Hematopoietic multipotent progenitor cell treated with erythropoietin and hydrocortisone succinate and interleukin-3 and kit ligand, for 8 days (in vitro differentiated cells): ENCODE measurements around the gene NDUFV3.
"Not testable (repeated sequence)": the region's sequence is repeated elsewhere in the genome, so short reads cannot be mapped to it uniquely, and the experiment has no call there.

Source experiments
- DNase-seq: peaks from one replicate; pipeline ENCODE4 v3.0.0-alpha.2; 2015

NDUFV3 gene

DNA sequence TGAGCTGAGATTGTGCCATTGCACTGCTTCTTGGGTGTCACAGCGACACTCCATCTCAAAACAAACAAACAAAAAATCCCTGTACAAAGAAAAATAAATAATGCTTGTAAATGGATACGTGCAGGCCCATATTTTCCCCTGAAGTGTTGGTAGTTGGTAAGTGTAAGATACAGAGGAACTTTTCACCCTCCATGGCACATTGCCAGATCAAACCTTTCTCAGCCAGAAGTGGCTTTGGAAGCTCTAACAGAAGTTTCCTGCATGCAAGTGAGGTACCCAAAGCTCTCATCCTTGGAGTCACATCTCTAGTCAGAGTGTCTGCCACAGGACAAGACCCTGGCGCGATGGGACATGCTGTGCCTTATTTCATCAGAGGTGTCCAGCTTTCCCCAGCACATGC, 7.3 kb downstream of the NDUFV3 start:
- DNase-seq: peak; percentile 36

DNA sequence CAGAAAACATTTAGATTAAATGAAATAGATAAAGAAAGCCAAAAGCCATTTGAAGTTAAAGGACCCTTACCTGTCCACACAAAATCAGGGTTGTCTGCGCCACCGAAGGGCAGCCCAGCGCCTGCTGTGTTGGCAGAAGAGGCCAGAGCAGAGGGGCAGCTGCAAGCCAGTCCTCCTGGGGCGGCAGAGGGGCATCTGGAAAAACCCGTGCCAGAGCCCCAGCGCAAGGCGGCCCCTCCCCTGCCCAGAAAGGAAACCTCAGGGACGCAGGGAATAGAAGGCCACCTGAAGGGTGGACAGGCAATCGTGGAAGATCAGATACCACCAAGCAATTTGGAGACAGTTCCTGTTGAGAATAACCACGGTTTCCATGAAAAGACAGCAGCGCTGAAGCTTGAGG, 10.7 kb downstream of the NDUFV3 start:
- DNase-seq: no peak

DNA sequence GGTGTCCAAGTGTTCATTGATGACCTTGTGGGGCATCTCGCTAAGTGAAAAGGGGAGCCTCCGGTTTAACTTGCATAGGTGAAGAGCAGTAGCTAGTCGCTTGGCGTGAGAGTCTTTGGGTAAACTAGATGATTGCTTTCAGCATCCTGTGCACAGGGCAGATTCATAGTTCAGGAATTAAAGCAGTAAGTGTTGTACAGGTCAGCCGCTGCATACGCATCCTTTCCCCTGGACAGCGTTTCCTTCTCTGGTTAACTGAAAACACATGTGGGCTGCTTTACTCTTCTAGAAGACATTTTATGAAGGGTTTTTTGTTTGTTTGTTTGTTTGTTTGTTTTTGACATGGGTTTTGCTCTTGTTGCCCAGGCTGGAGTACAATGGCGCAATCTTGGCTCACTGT, 12.1 kb downstream of the NDUFV3 start:
- no peak for DNase-seq

DNA sequence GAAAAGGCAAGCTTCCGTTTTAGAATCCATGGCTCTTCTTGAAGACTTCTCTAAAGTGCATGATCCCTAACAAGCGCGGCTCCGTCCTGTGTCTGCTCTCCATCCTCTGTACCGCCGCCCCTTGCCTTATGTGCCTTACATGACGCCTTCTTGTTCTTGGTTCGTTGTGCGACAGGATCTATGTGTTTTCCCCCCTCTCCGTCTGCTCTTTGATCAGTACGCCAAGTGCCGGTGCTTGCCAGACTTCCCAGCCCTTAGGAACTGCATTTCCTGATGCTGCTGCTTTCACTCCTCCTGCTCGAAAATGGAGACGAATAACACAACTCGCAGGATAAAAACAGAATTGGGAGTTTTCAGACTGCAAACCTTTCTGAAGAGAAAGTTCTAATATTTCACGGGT, 13.1 kb downstream of the NDUFV3 start:
- no peak for DNase-seq

DNA sequence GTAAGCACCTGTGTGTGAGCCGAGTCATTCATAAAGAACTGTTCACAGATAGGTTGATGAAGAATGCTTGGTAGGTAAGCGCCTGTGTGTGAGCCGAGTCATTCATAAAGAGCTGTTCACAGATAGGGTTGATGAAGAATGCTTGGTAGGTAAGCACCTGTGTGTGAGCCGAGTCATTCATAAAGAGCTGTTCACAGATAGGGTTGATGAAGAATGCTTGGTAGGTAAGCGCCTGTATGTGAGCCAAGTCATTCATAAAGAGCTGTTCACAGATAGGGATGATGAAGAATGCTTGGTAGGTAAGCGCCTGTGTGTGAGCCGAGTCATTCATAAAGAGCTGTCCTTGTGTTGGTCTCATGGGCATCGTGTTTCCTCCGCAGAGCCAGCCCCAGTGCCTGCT, 15.4 kb downstream of the NDUFV3 start:
- not testable (repeated sequence) for DNase-seq

DNA sequence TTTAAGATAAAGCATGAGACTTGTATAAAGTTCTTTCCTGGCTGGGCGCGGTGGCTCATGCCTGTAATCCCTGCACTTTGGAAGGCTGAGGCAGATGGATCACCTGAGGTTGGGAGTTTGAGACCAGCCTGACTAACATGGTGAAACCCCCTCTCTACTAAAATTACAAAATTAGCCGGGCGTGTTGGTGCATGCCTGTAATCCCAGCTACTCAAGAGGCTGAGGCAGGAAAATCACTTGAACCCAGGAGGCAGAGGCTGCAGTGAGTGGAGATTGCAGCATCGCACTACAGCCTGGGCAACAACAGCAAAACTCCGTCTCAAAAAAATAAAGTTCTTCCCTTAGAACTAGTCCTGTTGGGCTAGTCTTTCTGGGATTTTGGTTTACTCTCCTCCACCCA, 18.8 kb downstream of the NDUFV3 start:
- DNase-seq: not testable (repeated sequence)

DNA sequence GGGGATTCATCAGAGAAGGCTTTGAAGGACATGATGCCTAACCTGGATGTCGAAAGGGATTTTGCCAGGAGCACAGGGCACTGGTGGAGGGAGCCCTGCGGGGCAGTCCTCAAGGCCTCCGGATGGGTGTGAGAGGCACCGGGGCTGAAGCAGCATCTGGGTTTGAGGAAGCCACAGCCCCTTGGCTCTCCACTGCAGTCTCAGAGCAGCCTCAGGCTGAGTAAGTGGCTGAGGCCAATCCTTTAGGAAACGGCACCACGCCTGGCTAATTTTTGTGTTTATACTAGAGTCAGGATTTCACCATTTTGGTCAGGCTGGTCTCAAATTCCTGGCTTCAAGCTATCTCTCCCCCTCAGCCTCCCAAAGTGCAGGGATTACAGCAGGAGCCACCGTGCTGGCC, 20.4 kb downstream of the NDUFV3 start:
- no peak for DNase-seq

DNA sequence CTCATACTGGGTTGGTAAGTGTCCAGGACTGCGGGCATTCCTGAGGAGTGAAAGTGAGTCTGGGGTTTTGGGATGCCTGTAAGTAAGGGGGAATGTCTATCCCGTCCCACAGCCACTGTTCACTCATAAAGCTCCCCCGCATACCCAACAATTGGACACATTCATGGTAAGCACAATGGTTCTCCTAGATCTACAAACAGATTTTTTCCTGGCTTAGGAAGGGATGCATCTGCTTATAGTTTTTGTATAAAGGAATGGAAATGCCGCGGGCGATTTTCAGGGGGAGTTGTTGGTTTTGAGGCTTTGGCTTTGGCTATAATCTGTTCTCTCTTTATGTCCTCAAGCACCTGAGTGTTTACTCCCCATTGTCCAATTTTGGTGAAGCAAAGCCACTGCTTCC, 25.2 kb downstream of the NDUFV3 start:
- no peak for DNase-seq

DNA sequence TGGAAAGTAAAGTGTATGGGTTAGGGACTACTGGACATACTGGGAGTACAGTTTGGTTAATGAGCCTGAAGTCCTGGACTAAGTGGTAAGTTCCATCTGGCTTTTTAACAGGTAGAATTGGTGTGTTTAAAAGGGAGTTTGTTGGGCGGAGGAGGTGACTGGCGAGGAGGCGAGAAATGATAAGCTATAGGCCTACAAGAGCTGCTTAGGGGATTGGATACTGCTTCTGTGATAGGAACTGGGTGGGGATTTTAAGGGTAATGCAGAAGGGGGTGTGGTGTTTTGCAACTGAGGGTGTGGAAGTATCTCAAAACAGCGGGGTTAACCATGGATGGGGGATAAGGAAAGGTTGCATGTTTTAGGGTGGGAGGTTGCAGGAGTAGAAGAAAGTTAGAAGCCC, 28.8 kb downstream of the NDUFV3 start:
- peak; percentile 92 for DNase-seq

DNA sequence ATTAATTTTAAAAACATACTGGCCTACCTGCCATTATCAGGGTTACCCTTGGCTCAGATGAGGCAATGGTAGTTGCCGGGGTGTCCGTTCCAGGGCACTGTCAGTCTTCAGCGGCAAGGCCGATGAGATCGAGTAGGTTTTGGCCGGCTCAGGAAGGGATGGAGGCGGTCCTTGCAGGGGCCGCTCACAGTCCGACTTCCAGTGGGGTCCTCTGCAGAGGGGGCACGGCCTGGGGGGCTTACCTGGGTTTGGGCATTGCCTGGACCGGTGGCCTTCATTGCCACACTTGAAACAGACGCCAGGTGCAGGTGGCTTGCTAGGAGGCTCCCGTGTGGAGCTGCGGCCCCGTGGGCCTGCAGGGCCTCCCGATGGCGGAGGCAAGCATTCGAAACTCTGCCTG, 29.8 kb downstream of the NDUFV3 start:
- DNase-seq: no peak

DNA sequence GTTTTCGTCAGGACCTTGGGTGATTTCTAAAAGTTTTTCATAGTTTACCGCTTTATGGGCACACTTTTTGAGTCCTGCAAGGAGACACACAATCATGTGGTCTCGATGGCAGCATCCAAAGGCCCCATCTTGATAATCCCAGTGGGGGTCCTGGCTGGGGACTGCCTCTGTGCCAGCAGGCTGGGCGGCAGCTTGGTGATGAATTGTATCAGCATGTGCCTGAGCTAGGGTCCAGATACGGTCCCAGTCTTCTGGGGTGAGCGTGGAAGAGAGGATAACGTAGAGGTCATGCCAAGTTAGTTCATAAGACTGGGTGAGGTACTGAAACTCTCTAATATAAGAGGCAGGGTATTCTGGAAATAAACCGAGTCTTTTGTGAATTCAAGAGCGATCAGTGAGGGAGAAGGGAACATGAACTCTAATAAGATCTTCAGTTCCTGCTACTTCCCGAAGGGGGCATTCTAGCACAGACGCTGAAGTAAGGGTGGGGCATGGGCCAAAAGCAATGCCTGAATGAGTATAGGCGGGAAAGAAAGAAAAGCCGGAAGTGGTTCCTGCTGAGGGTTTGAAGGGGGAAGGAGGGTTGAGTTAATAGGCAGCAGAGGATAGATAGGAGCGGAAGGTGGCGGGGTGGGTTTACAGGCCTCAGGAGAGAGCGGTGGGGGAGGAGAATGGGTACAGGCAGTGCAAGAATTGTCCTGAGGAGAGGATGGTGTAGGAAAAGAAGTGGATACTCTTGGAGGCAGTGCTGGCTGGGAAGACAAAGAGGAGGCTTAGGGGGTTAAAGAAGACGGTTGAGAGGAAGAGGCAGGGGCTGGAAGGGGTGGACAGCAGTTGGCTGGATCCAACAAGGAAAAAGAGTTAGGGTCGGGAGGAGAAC, 30.7 kb downstream of the NDUFV3 start:
- DNase-seq: peak; percentile 98

DNA sequence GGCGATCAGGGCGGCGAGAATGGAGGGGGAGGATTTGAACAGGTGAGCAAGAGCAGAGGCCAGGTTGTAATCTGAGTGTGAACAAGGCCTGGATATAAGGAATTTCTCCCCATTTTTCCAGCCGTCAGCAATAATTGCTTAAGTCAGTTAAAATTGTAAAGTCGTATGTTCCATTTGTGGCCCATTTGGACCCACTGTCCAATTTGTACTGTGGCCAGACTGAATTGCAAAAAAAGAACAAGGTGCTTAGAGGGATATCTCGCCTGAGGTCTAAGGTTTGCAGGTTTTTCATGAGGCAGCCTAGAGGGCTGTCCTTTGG, 31.3 kb downstream of the NDUFV3 start:
- peak; percentile 13 for DNase-seq

DNA sequence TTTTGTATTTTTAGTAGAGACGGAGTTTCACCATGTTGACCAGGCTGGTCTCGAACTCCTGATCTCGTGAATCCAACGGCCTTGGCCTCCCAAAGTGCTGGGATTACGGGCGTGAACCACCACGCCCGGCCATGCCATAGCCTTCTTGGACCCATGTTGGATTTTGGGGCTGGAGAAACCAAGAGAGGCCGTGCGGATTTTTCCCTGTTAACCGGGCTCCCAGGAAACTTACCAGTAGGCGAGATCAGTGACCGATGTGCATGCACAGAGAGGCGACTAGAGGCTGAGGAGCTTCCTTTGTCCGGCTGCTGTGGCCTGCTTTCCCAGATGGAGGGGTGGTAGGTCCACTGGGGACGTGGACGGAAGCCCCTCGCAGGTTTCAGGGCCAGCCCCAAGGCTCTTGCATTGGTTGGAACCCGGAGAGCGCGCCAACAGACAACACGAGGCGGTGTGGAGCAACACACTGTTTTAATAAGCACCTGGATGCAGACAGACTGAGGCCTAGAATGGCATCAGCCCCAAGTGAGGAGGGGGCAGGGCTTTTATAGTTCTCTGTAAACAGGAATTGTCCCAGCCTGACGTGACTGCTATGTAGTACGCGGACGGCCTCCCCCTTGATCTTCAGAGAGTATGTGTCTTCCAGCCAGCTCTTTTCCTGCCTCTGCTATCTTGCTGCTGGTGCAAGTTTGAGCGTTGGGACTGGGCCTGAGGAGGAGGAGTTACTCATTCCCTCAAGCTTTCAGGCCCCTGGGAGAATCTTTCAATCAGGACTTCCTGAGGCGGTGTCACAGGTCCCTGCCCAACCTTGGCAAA, 32.2 kb downstream of the NDUFV3 start, which contains the start of gene ERVH48-1:
TSS of gene ERVH48-1 (minus strand) at position 517 of the 813 bp plus-strand sequence. CDS start 6,624 bp downstream, outside the sequence.
- DNase-seq: no peak

DNA sequence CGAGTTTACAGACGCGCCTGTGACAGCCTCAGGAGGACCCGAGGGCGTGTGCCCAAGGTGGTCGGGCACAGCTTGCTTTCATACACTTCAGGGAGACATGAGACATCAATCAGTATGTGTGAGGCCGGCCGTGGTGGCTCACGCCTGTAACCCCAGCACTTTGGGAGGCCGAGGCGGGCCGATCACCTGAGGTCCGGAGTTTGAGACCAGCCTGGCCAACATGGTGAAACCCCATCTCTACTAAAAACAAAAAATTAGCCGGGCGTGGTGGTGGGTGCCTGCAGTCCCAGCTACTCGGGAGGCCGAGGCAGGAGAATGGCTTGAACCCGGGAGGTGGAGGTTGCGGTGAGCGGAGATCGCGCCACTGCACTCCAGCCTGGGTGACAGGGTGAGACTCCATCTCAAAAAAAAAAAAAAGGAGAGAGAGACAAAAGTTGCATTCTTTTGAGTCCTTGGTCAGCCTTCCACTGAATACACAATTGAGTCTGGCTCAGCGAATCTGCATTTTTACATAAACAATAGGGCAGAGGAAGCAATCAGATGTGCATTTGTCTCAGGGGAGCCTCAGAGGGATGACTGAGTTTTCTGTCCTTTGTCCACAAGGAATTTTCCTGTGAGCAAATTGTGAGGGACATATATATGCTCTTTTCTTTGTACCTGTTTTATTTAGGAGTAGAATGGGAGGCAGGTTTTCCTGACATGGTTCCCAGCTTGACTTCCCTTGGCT, 34.5 kb downstream of the NDUFV3 start:
- not testable (repeated sequence) for DNase-seq

DNA sequence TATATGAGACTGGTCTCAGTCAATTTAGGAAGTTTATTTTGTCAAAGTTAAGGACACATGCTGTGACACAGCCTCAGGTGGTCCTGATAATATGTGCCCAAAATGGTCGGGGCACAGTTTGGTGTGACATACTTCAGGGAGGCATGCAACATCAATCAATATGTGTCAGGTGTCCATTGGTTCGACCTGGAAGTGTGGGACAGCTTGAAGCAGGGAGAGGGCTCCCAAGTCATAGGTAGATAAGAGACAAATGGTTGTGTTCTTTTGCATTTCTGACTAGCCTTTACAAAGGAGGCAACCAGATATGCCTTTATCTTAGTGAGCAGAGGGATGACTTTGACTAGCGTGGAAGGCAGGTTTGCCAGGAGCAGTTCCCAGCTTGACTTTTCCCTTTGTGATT, 36.9 kb downstream of the NDUFV3 start:
- peak; percentile 34 for DNase-seq

DNA sequence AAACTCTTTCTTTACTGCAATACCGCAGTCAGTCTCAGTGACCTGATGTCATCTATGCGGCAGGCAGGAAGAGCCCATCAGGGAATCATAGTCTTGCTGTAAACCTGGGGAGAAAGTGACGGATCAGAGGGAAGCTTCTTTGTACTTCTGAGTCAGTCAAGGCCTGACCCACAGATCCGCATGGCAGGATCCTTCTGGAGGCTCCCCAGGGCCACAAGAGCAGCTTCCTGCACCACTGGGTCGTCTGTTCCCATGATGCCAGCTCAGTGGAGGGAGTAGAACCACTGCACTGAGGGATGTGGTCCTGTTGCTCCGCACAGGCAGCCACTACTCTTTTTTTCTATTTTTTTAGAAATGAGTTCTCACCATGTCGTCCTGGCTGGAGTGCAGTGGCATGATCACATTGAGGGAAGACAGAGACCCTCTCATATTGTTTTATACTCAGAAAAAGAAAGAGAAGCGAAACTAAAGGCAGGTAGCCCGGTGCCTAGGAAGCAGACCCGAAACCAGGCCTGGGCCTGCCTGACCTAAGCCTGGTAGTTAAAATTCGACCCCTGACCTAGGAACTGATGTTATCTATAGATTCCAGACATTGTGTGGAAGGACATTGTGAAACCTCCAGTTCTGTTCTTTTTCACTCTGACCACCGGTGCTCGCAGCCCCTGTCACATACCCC, 38.6 kb downstream of the NDUFV3 start:
- DNase-seq: no peak

DNA sequence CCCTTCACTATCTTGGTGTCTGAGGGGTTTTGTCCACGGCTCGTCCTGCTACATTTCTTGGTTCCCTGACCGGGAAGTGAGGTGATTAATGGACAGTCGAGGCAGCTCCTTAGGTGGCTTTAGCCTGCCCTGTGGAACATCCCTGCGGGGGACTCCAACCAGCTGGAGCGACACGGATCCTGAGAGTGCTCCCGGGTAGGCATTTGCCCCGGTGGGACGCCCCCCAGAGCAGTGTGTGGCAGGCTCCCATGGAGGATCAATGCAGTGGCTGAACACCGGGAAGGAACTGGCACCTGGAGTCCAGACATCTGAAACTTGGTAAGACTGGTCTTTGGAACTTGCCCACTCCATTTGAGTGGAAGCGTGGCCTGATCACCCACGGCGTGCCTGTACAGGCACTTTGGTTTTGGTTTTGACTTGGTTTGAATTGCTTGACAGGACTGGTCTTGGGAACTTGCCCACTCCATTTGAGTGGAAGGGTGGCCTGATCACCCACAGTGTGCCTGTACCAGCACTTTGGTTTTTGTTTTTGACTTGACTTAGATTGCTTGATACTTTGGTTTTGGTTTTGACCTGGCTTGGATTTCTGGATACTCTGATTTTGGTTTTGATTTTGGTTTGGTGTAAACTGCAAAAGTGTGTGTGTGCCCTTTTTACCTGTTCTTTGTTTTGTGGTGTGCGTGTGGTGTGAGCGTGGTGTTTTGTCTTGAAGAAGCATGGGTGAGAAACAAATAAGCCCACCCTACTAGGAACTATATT, 39.4 kb downstream of the NDUFV3 start:
- not testable (repeated sequence) for DNase-seq

DNA sequence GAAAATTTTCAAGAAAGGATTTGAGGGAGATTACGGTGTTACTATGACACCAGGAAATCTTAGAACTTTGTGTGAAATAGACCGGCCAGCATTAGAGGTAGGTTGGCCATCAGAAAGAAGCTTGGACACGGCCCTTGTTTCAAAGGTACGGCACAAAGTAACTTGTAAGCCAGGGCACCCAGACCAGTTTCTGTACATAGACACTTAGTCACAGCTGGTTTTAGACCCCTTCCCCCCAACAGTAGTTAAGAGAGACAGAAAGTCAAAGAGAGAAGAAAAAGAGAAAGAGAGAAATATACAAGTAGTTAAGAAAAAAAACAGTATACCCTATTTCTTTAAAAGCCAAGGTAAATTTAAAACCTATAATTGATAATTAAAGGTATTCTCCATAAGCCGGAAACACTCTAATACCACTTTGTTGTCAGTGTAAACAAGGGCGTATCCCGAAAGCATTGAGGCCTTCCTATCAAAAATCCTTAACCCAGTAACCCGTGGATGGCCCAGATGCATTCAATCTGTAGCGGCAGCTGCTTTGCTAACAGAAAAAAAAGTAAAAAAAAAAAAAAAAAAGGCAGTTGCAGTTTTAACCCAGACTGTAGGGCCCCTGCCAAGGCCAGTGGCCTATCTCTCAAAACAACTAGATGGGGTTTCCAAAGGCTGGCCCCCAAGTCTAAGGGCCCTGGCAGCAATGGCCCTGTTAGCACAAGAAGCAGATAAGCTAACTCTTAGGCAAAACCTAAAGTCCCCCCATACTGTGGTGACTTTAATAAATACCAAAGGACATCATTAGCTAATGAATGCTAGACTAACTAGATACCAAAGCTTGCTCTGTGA, 40.2 kb downstream of the NDUFV3 start:
- not testable (repeated sequence) for DNase-seq

DNA sequence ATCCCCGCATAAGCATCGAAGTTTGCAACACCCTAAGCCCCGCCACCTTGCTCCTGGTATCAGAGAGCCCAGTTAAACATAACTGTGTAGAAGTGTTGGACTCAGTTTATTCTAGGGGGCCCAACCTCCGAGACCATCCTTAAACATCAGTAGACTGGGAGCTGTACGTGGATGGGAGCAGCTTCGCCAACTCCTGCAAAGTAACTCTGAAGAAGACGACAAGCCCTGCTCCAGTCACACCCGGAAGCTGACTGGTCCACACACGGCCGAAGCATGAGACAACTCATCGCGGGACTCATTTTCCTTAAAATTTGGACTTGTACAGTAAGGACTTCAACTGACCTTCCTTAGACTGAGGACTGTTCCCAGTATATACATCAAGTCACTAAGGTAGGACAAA, 40.9 kb downstream of the NDUFV3 start:
- not testable (repeated sequence) for DNase-seq

DNA sequence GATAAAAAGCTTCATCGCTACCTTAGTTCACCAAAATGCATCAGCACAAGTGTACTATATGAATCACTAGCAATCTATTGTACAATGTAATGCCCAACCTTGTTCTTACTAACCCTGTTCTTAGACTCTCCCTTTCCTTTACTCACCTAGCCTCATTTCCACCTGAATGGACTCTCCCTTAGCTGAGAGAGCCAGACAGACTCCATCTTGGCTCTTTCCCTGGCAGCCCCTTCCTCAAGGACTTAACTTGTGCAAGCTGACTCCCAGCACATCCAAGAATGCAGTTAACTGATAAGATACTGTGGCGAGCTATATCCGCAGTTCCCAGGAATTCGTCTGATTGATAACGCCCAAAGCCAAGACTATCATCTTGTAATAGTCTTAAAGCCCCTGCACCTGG, 43.3 kb downstream of the NDUFV3 start:
- DNase-seq: not testable (repeated sequence)
